ENCODE data around the gene BICDL2.
"Not testable (repeated sequence)": the region's sequence is repeated elsewhere in the genome, so short reads cannot be mapped to it uniquely, and the experiment has no call there.

BICDL2 gene

DNA sequence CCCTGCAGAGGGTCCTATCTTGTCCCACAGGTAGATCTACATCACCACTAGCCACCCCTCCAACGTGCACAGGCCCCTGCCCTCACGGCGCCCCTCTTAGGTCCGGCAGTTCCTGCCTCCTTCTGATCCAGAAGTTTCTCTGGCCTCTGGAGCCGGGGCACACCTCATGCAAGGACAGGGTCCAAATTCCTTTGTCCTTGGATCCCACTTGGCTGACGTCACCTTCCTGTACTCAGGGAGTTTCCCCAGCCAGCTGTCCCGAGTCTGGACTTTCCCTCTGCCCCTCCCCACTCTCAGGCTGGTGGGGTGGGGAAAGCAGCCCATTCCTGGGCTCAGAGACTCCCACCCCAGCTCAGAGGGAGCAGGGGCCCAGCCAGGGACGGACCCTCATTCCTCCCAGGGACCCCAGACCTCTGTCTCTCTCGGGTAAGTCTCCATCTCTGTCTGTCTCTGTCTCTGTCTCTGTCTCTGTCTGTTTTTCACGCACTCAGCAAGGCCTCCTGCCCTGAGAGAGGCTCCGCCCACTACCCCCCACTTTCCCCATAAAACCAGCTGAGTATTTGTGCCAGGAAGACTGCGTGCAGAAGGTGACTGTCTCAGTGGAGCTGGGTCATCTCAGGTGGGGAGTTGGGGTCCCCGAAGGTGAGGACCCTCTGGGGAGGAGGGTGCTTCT, 28.5 kb upstream of the BICDL2 start, which contains the start of gene IL32:
IL32 (plus strand) TSS at position 572 of the 673 bp plus-strand sequence. CDS start 172 bp downstream, outside the sequence.
- in situ Hi-C loops (cut with MboI; ENCODE audit: low sequenced_read_pairs), result no loop called here

DNA sequence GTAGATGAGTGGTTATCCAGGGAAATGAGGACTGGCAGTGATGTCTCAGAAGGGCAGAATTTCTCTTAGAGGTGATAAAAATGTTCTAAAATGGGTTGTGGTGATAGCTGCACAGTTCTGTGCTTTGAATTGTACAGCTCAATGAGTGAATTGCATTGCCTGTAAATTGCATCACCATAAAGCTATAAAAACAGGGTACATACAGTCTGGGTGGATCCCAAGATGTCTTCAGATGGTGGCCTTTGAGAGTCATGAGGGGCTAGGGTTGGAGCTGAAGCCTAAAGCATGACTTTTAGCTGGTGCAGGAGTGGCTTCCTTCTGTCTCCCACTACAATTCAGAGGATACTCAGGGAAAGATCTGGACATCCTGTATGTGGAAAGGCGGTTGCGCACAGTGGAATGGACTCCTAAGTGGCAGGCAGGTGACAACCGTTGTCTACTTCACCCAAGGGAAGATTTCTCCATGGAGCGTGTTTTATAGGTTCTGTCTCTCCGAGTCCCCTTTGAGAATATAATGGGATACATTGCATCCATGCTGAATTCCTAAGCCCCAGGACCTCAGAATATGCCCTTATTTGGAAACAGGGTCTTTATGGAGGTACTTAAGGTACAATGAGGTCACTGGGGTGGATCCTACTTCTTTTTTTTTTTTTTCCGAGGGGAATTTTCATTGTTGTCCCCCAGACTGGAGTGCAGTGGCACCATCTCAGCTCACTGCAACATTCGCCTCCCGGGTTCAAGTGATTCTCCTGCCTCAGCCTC, 27.1 kb upstream of the BICDL2 start:
- in situ Hi-C loops (cut with MboI; ENCODE audit: low sequenced_read_pairs), result no loop called here

DNA sequence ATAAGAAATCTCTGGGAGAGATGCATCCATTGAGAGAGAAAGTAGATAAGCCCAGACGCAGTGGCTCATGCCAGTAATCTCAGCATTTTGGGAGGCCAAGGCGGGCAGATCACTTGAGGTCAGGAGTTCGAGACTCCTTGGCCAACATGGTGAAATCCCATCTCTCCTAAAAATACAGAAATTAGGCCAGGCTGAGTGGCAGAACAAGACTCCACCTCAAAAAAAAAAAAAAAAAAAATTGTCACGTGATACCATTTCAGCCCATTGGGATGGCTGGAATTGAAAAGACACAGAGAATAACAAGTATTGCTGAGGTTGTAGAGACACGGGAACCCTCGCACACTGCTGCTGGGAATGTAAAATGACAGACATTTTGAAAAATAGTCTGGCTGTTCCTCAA, 25.8 kb upstream of the BICDL2 start:
- in situ Hi-C loops (cut with MboI; ENCODE audit: low sequenced_read_pairs), result no loop called here

- in situ Hi-C loops (cut with MboI; ENCODE audit: low sequenced_read_pairs), result no loop called here
Observed at GRCh38 chr16:3060339-3061127, 23.8 kb upstream of the BICDL2 start.

DNA sequence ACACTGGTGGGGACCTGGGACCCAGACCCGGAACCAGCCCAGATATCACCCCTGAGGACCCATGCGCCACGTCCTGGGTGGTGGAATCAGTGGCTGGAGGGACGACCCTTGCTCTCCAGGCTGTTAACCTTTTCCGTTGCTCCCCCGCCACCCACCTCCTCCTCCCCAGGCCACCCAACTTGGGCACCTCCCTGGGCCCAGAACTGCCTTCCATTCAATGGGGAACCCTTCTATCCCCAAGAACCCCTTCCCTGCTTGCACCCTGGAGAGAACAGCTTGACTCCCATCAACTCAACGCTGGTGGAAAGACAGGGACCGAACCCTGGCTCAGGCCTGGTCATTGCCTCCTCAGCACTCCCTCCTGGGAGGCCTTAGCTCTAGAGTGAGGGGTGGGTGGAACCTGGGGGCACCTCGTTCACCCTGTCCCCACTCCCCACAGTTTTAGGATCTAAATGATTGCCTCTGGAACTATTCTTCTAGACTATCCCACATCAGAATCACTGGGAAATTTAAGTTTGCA, 23.0 kb upstream of the BICDL2 start:
- in situ Hi-C loops (cut with MboI; ENCODE audit: low sequenced_read_pairs), result no loop called here

DNA sequence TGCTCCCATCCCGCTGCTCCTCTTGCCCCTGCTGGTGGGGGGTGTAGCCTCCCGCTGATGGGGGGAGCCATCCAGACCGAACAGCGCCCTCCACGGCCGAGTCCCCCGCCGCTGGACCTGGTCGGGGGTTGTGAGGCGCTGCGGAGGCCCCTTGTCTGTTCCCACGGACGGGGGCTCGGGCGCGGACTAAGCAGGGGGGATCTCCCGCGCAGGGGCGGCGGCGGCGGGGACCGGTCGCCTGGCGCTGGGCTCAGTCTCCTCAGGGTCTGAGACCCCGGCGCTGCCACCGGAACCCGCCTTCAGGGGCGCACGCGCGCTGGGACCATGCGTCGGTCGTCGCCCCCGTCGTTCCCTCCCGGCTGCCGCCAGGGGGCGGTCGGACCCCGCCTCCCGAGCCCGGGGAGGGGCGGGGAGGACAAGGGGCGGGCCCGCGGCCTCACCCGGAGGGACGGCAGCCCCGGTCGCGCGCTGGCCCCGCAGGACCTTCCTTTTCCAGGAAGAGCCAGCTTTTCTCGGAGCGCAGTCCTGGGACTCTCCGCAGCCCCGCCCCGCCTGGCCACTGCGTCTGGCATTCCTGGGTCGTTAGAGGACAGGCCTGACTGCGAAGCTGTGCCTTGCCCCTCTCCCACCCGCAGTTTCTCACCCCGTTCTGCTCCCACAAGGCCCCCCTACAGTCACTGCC, 22.4 kb upstream of the BICDL2 start:
- in situ Hi-C loops (cut with MboI; ENCODE audit: low sequenced_read_pairs), result no loop called here

DNA sequence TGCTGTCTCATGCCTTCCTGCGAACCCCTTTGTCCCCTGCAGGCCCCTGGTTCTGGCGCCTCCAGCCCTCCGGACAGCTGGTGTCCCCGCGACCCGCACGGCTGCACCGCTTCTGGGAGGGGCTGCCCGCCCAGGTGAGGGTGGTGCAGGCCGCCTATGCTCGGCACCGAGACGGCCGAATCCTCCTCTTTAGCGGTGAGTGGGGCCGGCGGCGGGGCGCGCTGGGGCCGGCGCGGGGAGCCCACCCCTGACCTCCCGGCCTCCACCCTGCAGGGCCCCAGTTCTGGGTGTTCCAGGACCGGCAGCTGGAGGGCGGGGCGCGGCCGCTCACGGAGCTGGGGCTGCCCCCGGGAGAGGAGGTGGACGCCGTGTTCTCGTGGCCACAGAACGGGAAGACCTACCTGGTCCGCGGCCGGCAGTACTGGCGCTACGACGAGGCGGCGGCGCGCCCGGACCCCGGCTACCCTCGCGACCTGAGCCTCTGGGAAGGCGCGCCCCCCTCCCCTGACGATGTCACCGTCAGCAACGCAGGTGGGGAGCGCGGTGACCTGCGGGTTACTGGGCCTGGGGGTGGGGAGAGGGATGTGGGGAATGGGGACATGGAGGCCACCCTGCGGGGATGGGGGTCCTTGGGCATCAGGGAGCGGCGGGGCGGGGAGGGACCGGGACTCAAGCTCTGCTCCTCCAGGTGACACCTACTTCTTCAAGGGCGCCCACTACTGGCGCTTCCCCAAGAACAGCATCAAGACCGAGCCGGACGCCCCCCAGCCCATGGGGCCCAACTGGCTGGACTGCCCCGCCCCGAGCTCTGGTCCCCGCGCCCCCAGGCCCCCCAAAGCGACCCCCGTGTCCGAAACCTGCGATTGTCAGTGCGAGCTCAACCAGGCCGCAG, 21.6 kb upstream of the BICDL2 start:
- in situ Hi-C loops (cut with MboI; ENCODE audit: low sequenced_read_pairs), result no loop called here

- in situ Hi-C loops (cut with MboI; ENCODE audit: low sequenced_read_pairs), result no loop called here
Observed at GRCh38 chr16:3057181-3058138, 20.7 kb upstream of the BICDL2 start.

DNA sequence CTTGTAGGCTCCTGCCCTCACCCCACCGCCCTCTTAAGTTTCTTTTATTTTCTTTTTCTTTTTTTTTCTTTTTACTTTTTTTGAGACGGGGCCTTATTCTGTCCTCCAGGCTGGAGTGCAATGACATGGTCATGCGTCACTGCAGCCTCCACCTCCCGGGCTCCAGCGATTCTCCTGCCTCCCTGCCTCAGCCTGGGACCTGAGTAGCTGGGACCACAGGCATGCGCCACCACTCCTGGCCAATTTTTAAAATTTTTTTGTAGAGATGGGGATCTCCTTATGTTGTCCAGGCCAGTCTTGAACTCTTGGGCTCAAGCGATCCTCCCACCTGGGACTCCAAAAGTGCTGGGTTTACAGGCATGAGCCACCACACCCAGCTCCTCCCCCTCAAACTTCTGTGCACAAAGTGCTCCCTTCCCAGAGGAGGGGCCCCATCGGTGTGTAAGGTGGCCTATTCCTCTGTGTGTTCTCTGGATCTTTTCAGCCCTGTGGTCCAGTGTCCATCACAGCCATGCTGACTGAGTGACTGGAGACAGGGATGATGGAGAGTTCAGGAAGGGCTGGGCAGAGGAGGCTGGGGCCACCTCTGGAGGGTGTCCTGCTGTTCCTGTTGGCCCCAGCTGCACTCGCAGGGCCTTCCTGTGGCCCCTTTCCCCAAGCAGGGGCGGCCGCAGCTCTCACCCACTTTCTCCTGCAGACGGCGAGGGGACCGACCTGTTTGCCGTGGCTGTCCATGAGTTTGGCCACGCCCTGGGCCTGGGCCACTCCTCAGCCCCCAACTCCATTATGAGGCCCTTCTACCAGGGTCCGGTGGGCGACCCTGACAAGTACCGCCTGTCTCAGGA, 19.8 kb upstream of the BICDL2 start:
- in situ Hi-C loops (cut with MboI; ENCODE audit: low sequenced_read_pairs), result no loop called here

DNA sequence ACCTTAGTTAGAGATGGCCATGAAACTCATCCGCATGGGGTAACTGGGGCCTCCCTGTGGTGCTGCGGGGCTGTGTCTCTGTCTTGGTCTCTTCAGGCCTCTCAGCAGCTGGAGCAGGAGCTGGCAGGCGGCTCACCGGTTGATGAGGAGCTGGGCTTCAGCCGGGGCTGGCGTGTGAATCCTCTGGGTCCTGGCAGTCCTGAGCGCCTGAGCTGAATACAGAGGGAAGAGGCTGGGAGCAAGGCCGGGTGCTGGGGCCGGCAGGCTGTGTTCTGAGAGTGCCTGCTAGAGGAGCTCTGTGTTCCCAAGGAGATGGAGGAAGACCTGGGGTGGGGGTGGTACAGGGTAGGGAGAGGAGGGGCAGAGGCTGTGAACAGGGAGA, 19.0 kb upstream of the BICDL2 start:
- in situ Hi-C loops (cut with MboI; ENCODE audit: low sequenced_read_pairs), result not testable (repeated sequence)

GRCh38 chr16:3054965-3055733, 18.4 kb upstream of the BICDL2 start:
- in situ Hi-C loops (cut with MboI; ENCODE audit: low sequenced_read_pairs), result no loop called here

- in situ Hi-C loops (cut with MboI; ENCODE audit: low sequenced_read_pairs), result not testable (repeated sequence)
Observed at GRCh38 chr16:3053330-3053710, 16.6 kb upstream of the BICDL2 start.

- in situ Hi-C loops (cut with MboI; ENCODE audit: low sequenced_read_pairs), result not testable (repeated sequence)
Observed at GRCh38 chr16:3052571-3053329, 16.0 kb upstream of the BICDL2 start.

DNA sequence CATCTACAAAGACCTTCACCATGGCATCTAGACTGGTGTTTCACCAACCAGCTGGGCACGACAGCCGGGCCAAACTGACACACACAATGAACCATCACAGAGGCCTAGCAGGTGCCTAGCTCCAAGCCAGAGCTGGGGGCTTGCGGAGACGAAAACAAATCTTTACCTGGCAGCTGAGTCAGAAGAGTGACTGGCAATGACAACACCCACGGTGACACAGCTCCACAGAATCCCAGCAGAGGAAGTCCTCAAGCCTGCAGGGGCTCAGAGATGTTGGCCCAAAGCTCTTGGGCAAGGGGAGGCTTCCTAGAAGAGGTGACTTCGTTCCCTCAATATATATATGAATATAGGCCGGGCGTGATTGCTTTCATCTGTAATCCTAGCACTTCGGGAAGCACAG, 14.8 kb upstream of the BICDL2 start:
- in situ Hi-C loops (cut with MboI; ENCODE audit: low sequenced_read_pairs), result no loop called here

- in situ Hi-C loops (cut with MboI; ENCODE audit: low sequenced_read_pairs), result no loop called here
Observed at GRCh38 chr16:3051009-3051408, 14.3 kb upstream of the BICDL2 start.

- in situ Hi-C loops (cut with MboI; ENCODE audit: low sequenced_read_pairs), result no loop called here
Observed at GRCh38 chr16:3050487-3050886, 13.7 kb upstream of the BICDL2 start.
